Choroid plexus epithelial cell (primary cell): ENCODE measurements around the gene NOP9.

Experiments used
- DNase-seq: peaks from one replicate; pipeline ENCODE4 v3.0.0-alpha.2; 2010; ENCODE audit warnings: low read depth
- H3K4me3 ChIP-seq: 2 replicates; pipeline ENCODE4 v1.5.1; 2011; ENCODE audit warnings: low read depth, mild to moderate bottlenecking, control low read depth, low read length, moderate library complexity
- TF ChIP-seq, protein P1 (sequence below): conservative IDR thresholded peaks from 2 replicates; pipeline ENCODE4 v1.5.1; 2011; ENCODE audit warnings: low read depth, mild to moderate bottlenecking, control low read depth, inconsistent platforms, low read length, moderate library complexity

NOP9 gene

GRCh38 chr14:24342889-24343288 is 43.2 kb downstream of the NOP9 start:
- DNase-seq = no peak
- H3K4me3 ChIP-seq = no peak overlapping the region
- TF ChIP-seq, protein P1, sequence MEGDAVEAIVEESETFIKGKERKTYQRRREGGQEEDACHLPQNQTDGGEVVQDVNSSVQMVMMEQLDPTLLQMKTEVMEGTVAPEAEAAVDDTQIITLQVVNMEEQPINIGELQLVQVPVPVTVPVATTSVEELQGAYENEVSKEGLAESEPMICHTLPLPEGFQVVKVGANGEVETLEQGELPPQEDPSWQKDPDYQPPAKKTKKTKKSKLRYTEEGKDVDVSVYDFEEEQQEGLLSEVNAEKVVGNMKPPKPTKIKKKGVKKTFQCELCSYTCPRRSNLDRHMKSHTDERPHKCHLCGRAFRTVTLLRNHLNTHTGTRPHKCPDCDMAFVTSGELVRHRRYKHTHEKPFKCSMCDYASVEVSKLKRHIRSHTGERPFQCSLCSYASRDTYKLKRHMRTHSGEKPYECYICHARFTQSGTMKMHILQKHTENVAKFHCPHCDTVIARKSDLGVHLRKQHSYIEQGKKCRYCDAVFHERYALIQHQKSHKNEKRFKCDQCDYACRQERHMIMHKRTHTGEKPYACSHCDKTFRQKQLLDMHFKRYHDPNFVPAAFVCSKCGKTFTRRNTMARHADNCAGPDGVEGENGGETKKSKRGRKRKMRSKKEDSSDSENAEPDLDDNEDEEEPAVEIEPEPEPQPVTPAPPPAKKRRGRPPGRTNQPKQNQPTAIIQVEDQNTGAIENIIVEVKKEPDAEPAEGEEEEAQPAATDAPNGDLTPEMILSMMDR = no peak

DNA sequence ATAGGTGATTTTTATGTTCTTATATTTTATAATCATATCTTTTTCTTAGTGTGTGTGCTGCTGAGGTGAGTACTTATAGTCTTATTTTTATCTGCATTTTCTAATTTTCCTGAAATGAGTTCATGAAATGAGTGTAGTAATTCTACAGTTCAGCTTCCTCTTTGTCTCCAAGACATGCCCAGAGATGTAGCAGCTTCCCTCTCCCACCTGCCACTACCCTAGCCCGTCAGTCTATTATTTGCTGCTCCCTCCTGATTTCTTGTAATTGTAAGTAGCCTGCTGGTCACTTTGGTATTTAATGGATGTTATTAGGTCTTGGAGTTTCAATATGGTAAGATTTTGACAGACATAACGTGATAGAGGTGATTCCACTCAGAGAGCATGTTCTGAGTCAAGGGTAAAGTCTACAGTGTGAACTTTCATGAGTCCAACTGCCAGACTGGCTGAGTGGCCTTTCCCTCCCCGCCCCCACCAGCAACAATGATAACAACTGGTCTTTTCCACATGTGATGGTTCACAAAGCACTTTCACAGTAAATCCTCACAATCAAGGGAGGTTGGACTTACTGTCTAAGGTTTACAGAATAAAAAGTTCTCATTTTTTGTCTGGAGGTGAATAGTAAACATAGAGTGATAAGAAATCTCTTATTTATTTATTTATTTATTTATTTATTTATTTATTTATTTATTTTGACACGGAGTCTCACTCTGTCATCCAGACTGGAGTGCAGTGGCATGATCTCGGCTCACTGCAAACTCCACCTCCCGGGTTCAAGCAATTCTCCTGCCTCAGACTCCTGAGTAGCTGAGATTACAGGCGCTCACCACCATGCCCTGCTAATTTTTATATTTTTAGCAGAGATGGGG is 44.4 kb downstream of the NOP9 start:
- no peak for DNase-seq
- H3K4me3 ChIP-seq = no peak overlapping the region
- TF ChIP-seq, protein P1 = no peak

DNA sequence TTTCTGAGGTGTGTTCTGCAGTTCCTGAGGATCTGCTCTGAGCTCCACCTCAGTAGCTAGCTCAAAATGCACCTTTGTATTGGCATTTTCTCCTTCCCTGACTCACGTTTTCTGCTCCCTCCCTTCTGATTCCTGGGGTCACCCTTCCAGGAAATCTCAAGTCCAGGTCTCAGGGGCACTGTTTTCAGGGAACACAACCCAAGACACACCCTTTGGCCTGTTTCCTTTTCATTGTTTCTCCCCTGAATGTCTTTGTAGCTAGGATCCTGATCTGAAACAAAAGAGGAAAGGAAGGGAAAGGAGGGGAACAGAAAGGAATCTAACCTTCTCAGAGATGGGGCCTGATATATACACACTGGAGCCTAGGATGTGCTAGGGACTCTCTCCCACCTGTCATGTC is 47.5 kb downstream of the NOP9 start:
- no peak for DNase-seq
- no peak overlapping the region for H3K4me3 ChIP-seq
- TF ChIP-seq, protein P1 = no peak

- DNase-seq = no peak
- TF ChIP-seq, protein P1 = no peak
- no peak overlapping the region for H3K4me3 ChIP-seq
These were observed 48.5 kb downstream of the NOP9 start for GRCh38 chr14:24348186-24348585.

DNA sequence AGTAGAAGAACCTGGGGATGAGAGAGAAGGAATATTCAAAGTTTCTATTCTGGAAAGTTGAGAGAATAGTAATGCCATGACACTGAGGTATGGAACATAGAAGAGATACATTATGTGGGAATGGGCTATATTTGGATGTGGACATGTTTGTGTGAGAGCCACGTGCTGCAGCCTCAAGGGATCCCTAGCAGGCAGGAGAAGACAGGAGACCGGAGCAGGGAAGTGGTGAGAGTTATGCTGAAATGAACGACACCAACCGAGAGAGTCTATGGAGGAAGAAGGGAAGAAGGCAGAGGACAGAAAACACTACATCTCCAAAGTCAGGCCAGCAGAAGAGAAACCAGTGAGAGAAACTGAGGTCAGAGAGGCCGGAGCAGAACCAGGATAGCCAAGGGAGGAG is 50.1 kb downstream of the NOP9 start:
- no peak overlapping the region for H3K4me3 ChIP-seq
- TF ChIP-seq, protein P1 = no peak
- DNase-seq = no peak

GRCh38 chr14:24351517-24351916 is 51.9 kb downstream of the NOP9 start:
- TF ChIP-seq, protein P1 = peak; percentile 26
- H3K4me3 ChIP-seq = no peak overlapping the region
- DNase-seq = peak; percentile 68
